GM20431 (cell line): ENCODE data around the gene COL1A1.

Source experiments
- in situ Hi-C: fragments of 300-500 bp; cut with MseI, MboI; formaldehyde crosslinking; loops from one replicate; pipeline ENCODE4 v1.15.0; 2020; ENCODE audit warnings: low sequenced_read_pairs; ENCODE audit not compliant: unreplicated experiment

COL1A1 gene

GRCh38 chr17:50201276-50201854 lies at the start of gene COL1A1:
Gene COL1A1, minus strand, starts transcription at chr17:50201631. Its CDS starts 118 bp downstream, at chr17:50201513.
- in situ Hi-C loops = loop anchor here (10.0 kb wide), 1 partner anchor 93 kb away; no protein-coding TSS in a partner anchor

- in situ Hi-C loops = no loop called here
These were observed 46.8 kb upstream of the COL1A1 start for GRCh38 chr17:50248255-50248654.

DNA sequence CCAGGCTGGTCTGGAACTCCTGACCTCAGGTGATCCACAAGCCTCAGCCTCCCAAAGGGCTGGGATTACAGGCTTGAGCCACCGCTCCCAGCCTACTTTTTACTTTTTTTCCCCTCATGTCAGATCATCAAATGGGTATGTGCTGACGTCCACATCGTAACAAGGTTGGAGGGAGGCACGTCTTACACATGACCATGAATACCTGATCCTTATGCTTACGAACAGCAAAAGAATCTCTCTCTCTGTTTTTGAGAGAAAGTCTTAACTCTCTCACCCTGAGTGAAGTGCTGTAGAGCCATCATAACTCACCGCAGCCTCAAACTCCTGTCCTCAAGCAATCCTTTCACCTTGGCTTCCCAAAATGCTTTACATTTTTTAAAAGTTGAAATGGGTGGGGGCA lies 43.3 kb upstream of the COL1A1 start:
- in situ Hi-C loops = no loop called here

DNA sequence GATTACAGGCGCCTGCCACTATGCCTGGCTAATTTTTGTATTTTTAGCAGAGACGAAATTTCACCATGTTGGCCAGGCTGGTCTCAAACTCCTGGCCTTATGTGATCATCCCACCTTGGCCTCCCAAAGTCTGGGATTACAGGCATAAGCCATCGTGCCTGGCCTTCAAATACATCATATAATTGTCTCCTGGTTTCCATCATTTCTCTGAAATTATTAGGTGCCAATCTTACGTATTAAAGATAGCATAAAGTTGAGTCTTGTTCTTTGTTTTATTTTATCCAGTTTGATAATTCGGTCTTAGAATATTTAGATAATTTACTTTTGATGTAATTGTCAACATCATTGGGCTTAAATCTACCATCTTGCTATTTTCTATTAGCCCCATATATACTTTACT lies 40.0 kb upstream of the COL1A1 start:
- in situ Hi-C loops = no loop called here

- in situ Hi-C loops = no loop called here
These were observed 39.4 kb upstream of the COL1A1 start for GRCh38 chr17:50240851-50241250.

GRCh38 chr17:50239937-50240336 lies 38.5 kb upstream of the COL1A1 start:
- in situ Hi-C loops = no loop called here

DNA sequence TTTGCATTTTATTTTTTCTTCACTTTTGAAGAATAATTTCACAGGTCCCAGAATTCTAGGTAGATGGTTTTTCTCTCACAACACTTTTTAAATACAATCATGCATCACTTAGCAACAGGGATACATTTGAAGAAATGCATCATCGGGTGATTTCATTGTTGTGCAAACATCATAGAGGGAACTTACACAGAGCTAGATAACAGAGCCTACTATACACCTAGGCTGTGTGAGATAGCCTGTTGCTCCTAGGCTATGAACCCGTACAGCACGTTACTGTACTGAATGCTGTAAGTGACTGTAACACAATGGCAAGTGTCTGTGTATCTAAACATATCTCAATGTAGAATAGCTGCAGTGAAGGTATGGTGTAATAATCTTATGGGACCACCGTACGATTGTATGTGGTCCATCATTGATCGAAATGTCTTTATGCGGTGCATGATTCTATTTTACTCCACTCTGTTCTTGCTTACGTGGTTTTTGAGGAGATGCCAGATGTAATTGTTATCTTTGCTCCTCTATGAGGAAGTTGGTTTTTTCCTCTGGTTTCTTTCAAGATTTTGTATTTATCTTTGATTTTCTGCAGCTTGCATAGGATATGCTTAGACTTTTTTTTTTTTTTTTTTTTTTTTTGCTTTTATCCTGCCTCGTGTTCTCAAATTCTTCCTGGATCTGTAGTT lies 37.3 kb upstream of the COL1A1 start:
- in situ Hi-C loops = no loop called here

DNA sequence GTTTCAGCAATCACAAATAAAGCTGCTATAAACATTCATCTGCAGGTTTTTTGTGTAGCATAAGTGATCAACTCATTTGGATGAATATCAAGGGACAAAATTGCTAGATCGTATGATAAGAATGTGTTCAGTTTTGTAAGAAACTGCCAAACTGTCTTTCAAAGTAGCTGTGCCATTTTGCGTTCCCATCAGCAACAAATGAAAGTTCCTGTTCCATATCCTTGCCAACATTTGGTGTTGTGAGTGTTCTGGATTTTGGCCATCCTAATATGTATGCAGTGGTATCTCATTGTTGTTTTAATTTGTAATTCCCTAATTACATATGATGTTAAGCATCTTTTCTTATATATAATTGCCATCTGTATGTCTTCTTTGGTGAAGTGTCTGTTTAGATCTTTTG lies 36.5 kb upstream of the COL1A1 start:
- in situ Hi-C loops = no loop called here

DNA sequence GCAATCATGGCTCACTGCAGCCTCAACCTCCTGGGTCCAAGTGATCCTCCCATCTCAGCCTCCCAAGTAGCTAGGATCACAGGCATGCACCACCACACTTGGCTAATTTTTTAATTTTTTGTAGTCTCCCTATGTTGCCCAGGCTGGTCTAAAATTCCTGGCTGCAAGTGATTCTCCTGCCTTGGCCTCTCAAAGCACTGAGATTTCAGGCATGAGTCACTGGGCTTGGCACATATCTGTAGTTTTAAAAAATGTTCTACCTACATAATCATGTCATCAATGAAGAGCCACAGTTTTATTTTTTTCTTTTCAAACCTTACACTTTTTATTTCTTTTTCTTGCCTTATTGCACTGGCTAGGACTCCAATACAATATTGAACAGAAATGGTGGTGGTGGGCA lies 33.1 kb upstream of the COL1A1 start:
- in situ Hi-C loops = no loop called here

DNA sequence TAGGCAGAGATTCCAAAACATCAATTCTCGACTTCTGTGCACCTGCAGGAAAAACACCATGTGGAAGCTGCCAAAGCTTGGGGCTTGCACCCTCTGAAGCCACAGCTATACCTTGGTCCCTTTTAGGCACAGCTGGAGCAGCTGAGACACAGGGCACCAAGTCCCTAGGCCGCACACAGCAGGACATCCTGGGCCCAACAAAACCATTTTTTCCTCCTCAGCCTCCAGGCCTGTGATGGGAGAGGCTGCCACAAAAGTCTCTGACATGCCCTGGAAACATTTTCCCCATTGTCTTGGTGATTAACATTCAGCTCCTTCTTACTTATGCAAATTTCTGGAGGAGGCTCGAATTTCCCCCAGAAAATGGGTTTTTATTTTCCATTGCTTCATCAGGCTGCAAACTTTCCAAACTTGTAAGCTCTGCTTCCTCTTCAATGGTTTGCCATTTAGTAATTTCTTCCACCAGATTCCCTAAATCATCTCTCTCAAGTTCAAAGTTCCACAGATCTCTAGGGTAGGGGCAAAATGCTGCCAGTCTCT lies 24.3 kb upstream of the COL1A1 start:
- in situ Hi-C loops = no loop called here

GRCh38 chr17:50222922-50223321 lies 21.5 kb upstream of the COL1A1 start:
- in situ Hi-C loops = no loop called here

DNA sequence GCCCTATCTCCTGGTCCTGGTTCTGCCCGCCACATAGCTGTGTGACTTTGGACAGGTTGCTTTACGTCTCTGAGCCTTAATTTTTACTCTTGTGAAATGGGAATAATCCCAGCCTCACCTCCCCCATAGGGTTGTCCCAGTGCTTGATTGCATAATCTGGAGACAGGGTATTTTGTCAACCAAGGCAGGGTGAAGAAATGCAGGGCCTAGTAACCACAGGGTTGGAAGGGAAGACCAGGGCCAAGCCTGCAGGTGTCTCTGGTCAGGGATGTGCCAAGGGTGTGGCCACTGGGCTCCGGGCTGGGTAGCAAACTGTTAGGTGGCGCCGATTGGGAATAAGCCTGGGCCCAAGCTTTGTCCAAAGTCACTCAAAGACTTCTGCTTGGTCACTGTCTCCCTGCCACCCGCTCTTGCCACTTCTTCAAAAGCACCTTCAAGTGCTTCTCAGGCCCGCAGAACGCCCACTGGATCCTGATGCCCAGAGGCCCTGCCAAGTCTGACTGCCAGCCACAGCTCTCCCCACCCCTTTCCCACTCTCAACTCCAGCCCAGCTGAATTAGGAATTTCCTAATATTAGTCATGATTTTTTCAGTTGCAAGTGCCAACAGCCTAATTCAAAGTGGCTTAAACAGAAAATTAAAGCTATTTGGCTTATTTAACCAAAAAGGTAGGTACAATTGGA lies 20.6 kb upstream of the COL1A1 start:
- in situ Hi-C loops = no loop called here

DNA sequence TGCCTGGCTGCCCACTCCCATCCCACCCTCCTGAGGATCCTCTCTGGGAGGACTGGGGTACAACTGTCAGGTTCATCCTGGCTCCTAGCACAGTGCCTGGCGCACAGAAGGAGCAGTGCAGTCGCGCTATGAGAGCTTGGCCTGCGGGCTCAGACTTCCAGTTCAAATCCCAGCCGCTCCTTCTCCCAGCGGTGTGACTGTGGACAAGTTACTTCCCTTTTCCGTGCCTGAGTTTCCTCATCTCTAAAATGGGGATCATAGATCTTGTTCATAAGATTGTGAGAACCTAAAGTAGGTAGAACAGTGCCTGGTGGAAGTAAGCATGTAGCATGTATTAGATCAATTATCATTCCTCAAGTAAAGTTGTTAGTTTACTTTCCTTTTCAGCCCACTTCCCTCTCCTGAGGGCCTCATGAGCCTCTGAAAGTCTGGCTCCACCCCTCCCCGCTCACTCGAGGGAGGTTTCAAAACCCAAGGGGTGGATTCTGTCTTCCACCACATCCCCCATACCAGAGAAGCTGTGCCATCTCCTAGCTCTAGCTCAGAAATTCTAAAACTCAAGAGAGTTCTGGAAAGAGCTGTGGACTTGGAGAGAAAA lies 19.9 kb upstream of the COL1A1 start:
- in situ Hi-C loops = no loop called here

- in situ Hi-C loops = no loop called here
These were observed 19.4 kb upstream of the COL1A1 start for GRCh38 chr17:50220811-50221210.

DNA sequence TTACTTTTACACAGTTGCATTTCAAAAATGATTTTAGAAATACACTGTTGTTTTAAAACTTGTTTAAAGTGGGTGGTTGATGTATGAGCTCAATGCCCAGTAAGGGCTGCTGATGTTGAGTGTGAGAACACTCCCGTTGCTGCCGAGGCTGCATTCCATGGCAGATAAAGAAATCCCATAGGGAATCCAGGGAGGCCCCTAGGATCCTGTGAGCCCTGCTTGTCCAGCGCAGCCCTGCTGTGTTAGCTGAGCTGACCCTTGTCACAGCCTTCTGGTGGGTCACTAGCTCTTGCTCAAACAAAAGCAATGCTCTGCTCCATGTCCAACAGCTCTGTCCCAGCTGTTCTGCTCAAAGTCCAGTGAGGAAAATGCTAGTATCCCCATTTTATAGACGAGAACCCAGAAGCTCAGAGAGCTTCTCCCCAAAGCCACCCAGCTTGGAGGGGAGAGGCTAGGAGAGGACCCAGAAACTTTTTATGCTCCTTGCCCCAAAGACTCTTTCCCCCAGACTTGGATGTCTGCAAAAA lies 18.6 kb upstream of the COL1A1 start:
- in situ Hi-C loops = no loop called here

- in situ Hi-C loops = no loop called here
These were observed 17.9 kb upstream of the COL1A1 start for GRCh38 chr17:50219342-50219741.

- in situ Hi-C loops = no loop called here
These were observed 17.4 kb upstream of the COL1A1 start for GRCh38 chr17:50218771-50219315.

DNA sequence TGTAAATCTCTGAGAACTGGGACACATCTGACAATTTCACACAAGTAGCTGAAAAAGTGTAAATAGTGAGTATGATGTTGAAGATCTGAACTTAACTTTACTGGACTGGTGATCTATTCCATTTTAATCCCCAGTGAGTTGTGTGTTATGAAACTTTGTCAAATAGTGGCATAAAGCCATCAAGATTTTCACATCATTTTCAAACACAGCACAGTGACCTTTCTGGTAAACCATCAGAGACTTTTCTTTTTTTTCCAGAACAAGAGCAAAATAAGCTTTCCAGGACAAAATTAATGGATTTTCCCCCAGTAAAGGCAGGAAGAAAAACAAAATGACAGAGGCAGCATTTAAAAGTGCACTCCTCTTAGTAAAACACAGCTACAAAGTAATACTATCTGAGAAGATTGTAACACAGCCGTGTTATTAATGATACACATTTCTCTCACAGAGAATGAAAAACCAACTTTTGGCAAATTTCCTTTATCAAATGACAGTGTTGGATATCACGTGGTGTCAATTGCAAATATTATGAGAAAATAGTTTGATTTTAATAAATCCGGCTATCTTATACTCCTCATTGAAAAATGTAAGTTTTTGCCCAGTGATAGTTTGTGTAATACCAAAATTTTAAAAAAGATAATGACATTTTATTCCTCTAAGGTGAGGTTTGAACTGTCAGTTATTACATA lies 16.8 kb upstream of the COL1A1 start:
- in situ Hi-C loops = no loop called here

- in situ Hi-C loops = no loop called here
These were observed 16.2 kb upstream of the COL1A1 start for GRCh38 chr17:50217591-50217990.
